Activated T-cell treated with anti-CD3 and anti-CD28 coated beads, Interleukin-2, amount 50 U/mL, for 72 hours (primary cell): Measurements from ENCODE around the gene BHMT2. TPM values are rescaled to one million over a fixed set of nuclear protein-coding genes. Genes with fewer than 3 reads are reported as not detected.

Source experiments
- ATAC-seq, 2 donors: fragments of 150-1000 bp; cut with Tn5 transposase; replicated peaks in 1 of 2; 2 replicates each; pipeline ENCODE4 v1.10.0; 2021; ENCODE audit warnings: moderate library complexity in 2 of 2, mild to moderate bottlenecking in 1 of 2
- DNase-seq, 2 donors: peaks; one replicate each; pipeline ENCODE4 v3.0.0; 2021 to 2022; ENCODE audit warnings: mixed read lengths in 1 of 2
- H3K27ac Mint-ChIP-seq: one replicate; pipeline ENCODE4 v1.8.0; 2022; ENCODE audit warnings: mild to moderate bottlenecking, moderate library complexity, mixed read lengths
- H3K27me3 Mint-ChIP-seq: one replicate; pipeline ENCODE4 v1.8.0; 2022; ENCODE audit warnings: low read depth, mixed read lengths
- H3K36me3 Mint-ChIP-seq, 2 donors: one replicate each; pipeline ENCODE4 v1.8.0; 2022; ENCODE audit warnings: mixed read lengths in 2 of 2, mild to moderate bottlenecking in 1 of 2; ENCODE audit not compliant: insufficient read depth in 2 of 2
- H3K4me1 Mint-ChIP-seq: one replicate; pipeline ENCODE4 v1.8.0; 2022; ENCODE audit warnings: low read depth, mixed read lengths
- H3K4me3 Mint-ChIP-seq, 2 donors: one replicate each; pipeline ENCODE4 v1.8.0; 2022; ENCODE audit warnings: mild to moderate bottlenecking in 2 of 2, mixed read lengths in 2 of 2, moderate library complexity in 2 of 2
- H3K9me3 Mint-ChIP-seq, 2 donors: one replicate each; pipeline ENCODE4 v1.8.0; 2022; ENCODE audit warnings: mixed read lengths in 2 of 2
- total RNA-seq, 2 donors: library from RNA; stranded (reverse); gene quantifications; one replicate each; pipeline ENCODE4 v1.2.3, GENCODE V29; 2022

The BHMT2 gene
- total RNA-seq, 2 donors from 2014 or later = not detected

GRCh38 chr5:79111960-79112702 lies 42.6 kb downstream of the BHMT2 start:
- H3K36me3 Mint-ChIP-seq = no peaks in the 10 kb centered on the region
- H3K4me1 Mint-ChIP-seq = no peaks in the 10 kb centered on the region
- H3K9me3 Mint-ChIP-seq = no peaks in the 10 kb centered on the region
- peaks cover 58% of the 10 kb centered on the region for H3K27me3 Mint-ChIP-seq
- no peak for DNase-seq
- ATAC-seq = no peak
- H3K4me3 Mint-ChIP-seq = peak overlapping the region in 1 of 2 donors; percentile 20
- no peak overlapping the region for H3K27ac Mint-ChIP-seq

GRCh38 chr5:79112703-79113058 lies 43.1 kb downstream of the BHMT2 start:
- Mint-ChIP-seq H3K27me3 (peaks cover 53% of the 10 kb centered on the region), H3K4me1 (no peaks in the 10 kb centered on the region), H3K9me3 (no peaks in the 10 kb centered on the region), H3K36me3 (no peaks in the 10 kb centered on the region), H3K27ac (no peak overlapping the region), H3K4me3 (no peak overlapping the region)
- ATAC-seq (no peak), DNase-seq (no peak)

GRCh38 chr5:79119486-79119885 lies 49.9 kb downstream of the BHMT2 start:
- Mint-ChIP-seq H3K36me3 (peaks cover 2 to 3% of the 10 kb centered on the region in 2 donors), H3K27ac (no peak overlapping the region), H3K4me1 (no peaks in the 10 kb centered on the region), H3K27me3 (peaks cover 8% of the 10 kb centered on the region), H3K9me3 (no peaks in the 10 kb centered on the region), H3K4me3 (no peak overlapping the region)
- no peak for DNase-seq
- no peak for ATAC-seq

GRCh38 chr5:79120221-79120620 lies 50.7 kb downstream of the BHMT2 start:
- Mint-ChIP-seq H3K27me3 (peaks cover 3% of the 10 kb centered on the region), H3K4me1 (no peaks in the 10 kb centered on the region), H3K36me3 (peaks cover 2 to 3% of the 10 kb centered on the region in 2 donors), H3K27ac (no peak overlapping the region), H3K9me3 (no peaks in the 10 kb centered on the region), H3K4me3 (no peak overlapping the region)
- ATAC-seq (peak; percentile 43 to 55), DNase-seq (peak in 1 of 2 donors; percentile 9)

- H3K27me3 Mint-ChIP-seq = peaks cover 8% of the 10 kb centered on the region
- ATAC-seq (no peak), DNase-seq (no peak)
Observed at GRCh38 chr5:79122973-79123372, 53.4 kb downstream of the BHMT2 start.

GRCh38 chr5:79124607-79125006 lies 55.0 kb downstream of the BHMT2 start:
- Mint-ChIP-seq H3K9me3 (no peaks in the 10 kb centered on the region), H3K27me3 (peaks cover 8% of the 10 kb centered on the region), H3K4me3 (no peak overlapping the region), H3K27ac (no peak overlapping the region), H3K36me3 (peaks cover 0 to 2% of the 10 kb centered on the region in 2 donors), H3K4me1 (no peaks in the 10 kb centered on the region)
- DNase-seq = no peak
- no peak for ATAC-seq

More at GRCh38 chr5:79122973-79123372, 53.4 kb downstream of the BHMT2 start:
- no peak overlapping the region for H3K27ac Mint-ChIP-seq
- no peaks in the 10 kb centered on the region for H3K9me3 Mint-ChIP-seq
- H3K36me3 Mint-ChIP-seq = peaks cover 2 to 3% of the 10 kb centered on the region in 2 donors
- no peaks in the 10 kb centered on the region for H3K4me1 Mint-ChIP-seq
- no peak overlapping the region for H3K4me3 Mint-ChIP-seq

- H3K27me3 Mint-ChIP-seq = peaks cover 4% of the 10 kb centered on the region
- ATAC-seq = no peak
- H3K36me3 Mint-ChIP-seq = no peaks in the 10 kb centered on the region
- H3K4me1 Mint-ChIP-seq = peaks cover 17% of the 10 kb centered on the region
- H3K27ac Mint-ChIP-seq = no peak overlapping the region
- H3K4me3 Mint-ChIP-seq = no peak overlapping the region
- DNase-seq = no peak
- H3K9me3 Mint-ChIP-seq = no peaks in the 10 kb centered on the region
Observed at GRCh38 chr5:79130781-79131180, 61.2 kb downstream of the BHMT2 start.

GRCh38 chr5:79133121-79133656 lies 63.6 kb downstream of the BHMT2 start:
- Mint-ChIP-seq H3K36me3 (no peaks in the 10 kb centered on the region), H3K4me1 (peaks cover 17% of the 10 kb centered on the region), H3K27me3 (no peaks in the 10 kb centered on the region), H3K9me3 (no peaks in the 10 kb centered on the region), H3K4me3 (peak overlapping the region; percentile 76 to 80), H3K27ac (peak overlapping the region; percentile 95)
- DNase-seq (no peak), ATAC-seq (peak in 1 of 2 donors; percentile 44)

- ATAC-seq = peak; percentile 88 to 90
- Mint-ChIP-seq H3K27me3 (no peaks in the 10 kb centered on the region), H3K4me3 (peak overlapping the region; percentile 76 to 80)
Observed at GRCh38 chr5:79133657-79134451, 64.3 kb downstream of the BHMT2 start.

GRCh38 chr5:79135790-79136553 lies 66.4 kb downstream of the BHMT2 start:
- peaks cover 1 to 3% of the 10 kb centered on the region in 2 donors for H3K9me3 Mint-ChIP-seq
- peak in 1 of 2 donors; percentile 20 for ATAC-seq
- H3K4me3 Mint-ChIP-seq = no peak overlapping the region

More at GRCh38 chr5:79133657-79134451, 64.3 kb downstream of the BHMT2 start:
- H3K36me3 Mint-ChIP-seq = no peaks in the 10 kb centered on the region
- peak overlapping the region; percentile 95 for H3K27ac Mint-ChIP-seq
- peaks cover 17% of the 10 kb centered on the region for H3K4me1 Mint-ChIP-seq
- H3K9me3 Mint-ChIP-seq = no peaks in the 10 kb centered on the region
- peak; percentile 75 to 78 for DNase-seq

GRCh38 chr5:79136618-79137017 lies 67.1 kb downstream of the BHMT2 start:
- Mint-ChIP-seq H3K9me3 (peaks cover 1 to 3% of the 10 kb centered on the region in 2 donors), H3K4me1 (peaks cover 17% of the 10 kb centered on the region), H3K36me3 (peaks cover 2% of the 10 kb centered on the region in 2 donors), H3K27me3 (no peaks in the 10 kb centered on the region), H3K27ac (no peak overlapping the region), H3K4me3 (no peak overlapping the region)
- DNase-seq (no peak), ATAC-seq (no peak)

More at GRCh38 chr5:79135790-79136553, 66.4 kb downstream of the BHMT2 start:
- Mint-ChIP-seq H3K27me3 (no peaks in the 10 kb centered on the region), H3K27ac (no peak overlapping the region), H3K4me1 (peaks cover 17% of the 10 kb centered on the region), H3K36me3 (peaks cover 2% of the 10 kb centered on the region in 2 donors)
- DNase-seq = no peak
